Measurements from ENCODE around the gene ZNF155.
A peak's percentile ranks its signal among the peaks of the same experiment; 100 is the strongest.

ZNF155 gene

DNA sequence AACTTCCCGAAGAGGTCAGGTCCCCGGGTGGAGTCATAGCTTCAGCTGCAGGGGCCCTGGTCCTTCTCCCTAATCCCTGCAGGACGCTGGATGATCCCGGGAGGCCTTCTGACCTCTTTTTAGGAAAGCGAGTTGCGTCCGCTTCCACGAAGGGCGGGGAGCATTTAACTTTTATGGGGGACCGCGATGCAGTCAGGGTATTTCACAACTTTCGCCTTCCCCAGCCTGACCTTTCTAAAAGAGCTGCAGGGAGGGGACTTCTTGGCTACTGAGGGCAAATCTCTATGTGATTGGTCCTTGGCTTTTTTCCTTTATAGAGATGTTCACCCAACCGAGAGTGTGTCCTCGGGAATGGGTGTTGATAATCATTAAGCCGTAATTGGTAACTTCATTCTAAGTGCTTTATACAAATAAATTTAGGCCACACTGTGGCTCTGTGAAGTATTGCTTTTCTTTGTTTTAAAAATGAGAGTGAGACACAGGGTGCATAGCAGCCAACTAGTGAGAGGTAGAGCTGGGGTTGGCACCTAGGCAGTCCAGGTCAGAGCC is 19.5 kb downstream of the ZNF155 start:
- no peak for DNase-seq (ENCODE audit: low spot score)

DNA sequence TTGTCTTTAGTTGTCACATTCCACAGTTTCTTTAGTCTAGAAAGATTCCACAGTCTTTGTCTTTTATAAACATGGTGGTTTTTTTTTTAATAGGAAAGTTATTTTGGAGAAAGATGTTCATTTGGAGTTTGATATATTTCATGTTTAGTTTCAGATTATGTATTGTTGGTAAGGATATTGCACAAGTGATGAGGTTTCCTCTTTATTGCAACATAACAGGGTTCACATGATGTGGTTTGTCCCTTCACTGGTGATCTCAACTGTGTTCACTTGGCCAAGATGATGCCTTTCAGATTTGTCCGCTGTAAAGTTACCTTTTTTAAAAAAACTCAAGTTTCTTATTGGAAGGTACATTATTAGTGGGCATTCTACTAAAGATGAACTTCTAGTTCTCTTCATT is 22.0 kb downstream of the ZNF155 start:
- DNase-seq (ENCODE audit: low spot score): no peak

DNA sequence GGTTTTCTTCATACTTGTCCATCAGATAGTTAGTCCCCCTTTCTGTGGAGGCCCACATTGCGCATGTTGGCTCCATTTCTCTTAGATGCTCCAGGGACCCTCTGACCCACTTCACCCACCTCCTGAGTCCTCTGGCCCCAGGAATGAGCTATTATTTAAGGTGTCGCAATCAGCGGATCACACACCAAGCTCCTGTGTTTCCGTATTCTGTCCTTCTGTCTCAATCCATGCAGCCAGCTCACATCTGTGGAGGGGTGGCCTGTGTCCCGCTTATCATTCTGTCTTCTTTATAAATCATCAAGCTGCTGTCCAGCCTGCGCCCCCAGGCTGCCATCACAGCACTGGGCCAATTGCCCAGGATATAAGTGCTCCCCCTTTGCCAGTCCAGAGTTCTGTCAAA is 23.5 kb downstream of the ZNF155 start:
- no peak for DNase-seq (ENCODE audit: low spot score)

DNA sequence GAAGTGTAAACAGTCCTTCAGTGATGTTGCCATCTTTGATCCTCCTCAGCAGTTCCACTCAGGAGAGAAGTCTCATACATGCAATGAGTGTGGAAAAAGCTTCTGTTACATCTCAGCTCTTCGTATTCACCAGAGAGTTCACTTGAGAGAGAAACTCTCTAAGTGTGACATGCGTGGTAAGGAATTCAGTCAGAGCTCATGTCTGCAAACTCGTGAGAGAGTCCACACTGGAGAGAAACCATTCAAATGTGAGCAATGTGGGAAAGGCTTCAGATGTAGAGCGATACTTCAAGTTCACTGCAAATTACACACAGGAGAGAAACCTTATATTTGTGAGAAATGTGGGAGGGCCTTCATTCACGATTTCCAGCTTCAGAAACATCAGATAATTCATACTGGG is 26.5 kb downstream of the ZNF155 start:
- no peak for DNase-seq (ENCODE audit: low spot score)

DNA sequence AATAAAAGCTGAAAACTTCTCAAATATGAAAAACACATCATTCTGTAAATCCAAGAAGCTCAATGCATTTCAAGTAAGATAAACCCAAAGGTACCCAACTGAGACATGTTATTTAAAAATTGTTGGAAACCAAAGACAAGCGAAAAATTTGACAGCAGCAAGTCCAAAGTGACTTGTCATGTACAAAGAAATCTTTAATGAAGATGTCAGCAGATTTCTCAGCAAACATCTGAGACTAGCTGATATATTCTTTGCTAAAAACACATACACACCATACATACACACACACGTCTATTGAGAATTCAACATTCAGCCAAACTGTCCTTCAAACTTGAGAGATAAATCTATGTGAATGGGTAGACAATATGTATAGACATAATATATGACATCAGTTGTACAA is 35.5 kb downstream of the ZNF155 start:
- DNase-seq (ENCODE audit: low spot score): no peak

DNA sequence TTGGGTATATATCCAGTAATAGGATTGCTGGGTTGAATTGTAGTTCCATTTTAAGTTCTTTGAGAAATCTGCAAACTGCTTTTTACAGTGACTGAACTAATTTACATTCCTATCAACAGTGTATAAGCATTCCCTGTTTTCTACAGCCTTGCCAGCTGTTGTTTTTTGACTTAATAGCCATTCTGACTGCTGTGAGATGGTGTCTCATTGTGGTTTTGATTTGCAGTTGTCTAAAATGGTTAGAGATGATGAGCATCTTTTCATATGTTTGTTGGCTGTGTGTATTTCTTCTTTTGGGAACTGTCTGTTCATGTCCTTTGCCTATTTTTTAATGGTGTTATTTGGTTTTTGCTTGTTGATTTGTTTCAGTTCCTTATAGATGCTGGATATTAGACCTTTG is 37.2 kb downstream of the ZNF155 start:
- no peak for DNase-seq (ENCODE audit: low spot score)

DNA sequence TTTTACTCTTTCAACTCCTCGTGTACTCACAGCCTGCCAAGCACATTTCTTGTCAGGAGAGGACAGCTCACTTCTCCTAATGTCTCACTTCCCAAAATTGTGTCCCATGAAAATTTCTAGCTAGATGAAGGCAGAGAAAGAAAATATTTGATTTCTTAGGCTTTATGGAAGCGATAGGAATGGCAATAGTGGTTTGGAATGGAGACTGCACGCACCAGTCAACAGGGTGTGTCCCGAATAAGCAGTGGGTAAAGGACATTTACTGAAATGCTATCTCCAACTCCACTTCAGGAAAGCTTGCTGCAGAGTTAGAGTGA is 40.9 kb downstream of the ZNF155 start:
- no peak for DNase-seq (ENCODE audit: low spot score)

DNA sequence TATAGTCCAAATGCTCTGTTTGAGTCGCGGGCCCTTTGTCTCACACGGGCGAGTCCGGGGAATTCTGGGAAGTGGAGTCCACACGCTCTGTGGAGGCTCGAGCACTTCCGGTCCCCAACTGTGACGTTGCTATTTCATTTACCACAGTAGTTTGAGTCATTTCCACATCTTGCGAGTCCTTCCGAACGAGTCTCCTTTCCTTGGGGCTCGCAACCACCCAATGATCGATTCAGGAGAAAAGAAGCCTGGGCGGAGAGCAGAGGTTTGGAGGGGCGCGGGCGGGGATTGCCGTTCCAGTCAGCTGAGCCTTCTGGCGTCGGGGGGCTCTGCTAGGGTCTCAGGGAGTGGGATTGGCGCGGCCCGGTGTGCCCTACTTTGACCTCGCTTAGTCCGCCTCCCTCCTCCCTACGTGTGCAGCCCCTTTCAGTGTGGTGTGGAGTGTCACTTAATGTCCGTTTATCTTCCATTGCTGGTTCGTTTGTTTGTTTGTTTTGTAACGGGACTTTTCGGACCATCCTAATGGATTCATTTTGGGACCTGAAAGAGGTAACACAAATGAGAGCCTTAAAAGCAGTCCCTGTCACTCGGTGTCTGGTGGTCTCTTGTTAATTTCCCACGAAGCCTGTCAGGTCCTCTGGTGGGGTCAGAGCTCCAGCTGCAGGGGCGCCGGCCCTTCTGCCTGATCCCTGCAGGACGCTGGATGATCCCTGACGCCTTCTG is 41.4 kb downstream of the ZNF155 start, which contains the start of gene ZNF222:
Gene ZNF222 (plus strand): TSS at position 163 of the 720 bp plus-strand sequence. CDS start 58 bp downstream, at position 221.
- DNase-seq (ENCODE audit: low spot score): peak; percentile 92

DNA sequence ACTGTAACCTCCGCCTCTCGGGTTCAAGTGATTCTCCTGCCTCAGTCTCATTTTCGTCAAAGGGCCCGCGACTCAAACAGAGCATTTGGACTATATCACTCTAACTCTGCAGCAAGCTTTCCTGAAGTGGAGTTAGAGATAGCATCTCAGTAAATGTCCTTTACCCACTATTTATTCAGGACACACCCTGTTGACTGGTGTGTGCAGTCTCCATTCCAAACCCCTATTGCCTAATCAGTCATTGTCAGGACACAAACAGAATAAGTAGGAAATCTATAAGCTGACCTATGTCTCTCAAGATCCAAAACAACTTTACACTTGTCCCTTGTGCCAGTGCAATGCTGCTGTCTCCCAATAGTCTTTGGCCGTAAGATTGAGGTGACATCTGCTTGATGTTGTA is 42.6 kb downstream of the ZNF155 start:
- no peak for DNase-seq (ENCODE audit: low spot score)

DNA sequence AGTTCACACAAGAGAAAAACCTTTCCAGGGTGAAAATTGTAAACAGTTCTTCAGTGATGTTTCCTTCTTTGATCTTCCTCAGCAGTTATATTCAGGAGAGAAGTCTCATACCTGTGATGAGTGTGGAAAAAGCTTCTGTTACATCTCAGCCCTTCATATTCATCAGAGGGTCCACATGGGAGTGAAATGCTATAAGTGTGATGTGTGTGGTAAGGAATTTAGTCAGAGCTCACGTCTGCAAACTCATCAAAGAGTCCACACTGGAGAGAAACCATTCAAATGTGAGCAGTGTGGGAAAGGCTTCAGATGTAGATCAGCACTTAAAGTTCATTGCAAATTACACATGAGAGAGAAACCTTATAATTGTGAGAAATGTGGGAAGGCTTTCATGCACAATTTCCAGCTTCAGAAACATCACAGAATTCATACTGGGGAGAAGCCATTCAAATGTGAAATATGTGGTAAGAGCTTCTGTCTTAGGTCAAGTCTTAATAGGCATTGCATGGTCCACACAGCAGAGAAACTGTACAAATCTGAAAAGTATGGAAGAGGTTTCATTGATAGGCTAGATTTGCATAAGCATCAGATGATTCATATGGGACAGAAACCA is 48.1 kb downstream of the ZNF155 start:
- DNase-seq (ENCODE audit: low spot score): no peak

DNA sequence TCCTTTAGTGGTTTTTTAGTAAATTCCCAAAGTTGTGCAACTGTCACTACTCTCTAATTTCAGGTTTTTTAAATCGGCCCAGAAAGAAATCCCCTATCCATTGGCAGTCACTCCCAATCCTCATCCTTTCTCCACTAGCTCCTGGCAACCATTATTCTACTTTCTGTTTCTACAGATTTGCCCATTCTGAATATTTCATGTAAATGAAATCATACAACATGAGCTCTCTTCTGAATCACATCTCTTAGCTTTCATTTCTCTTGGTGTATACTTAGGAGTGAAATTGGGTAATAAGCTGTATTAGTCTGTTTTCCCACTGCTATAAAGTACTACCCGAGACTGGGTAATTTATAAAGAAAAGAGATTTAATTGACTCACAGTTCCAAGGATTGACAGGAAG is 58.2 kb downstream of the ZNF155 start:
- no peak for DNase-seq (ENCODE audit: low spot score)
